Spinal cord (tissue), 4 donors: ENCODE measurements around the gene KIAA0825. TPM values are rescaled to one million over a fixed set of nuclear protein-coding genes. Genes with fewer than 3 reads are reported as not detected.

Source experiments
- polyA plus RNA-seq, 2 donors: library from polyadenylated mRNA; unstranded; fragments of 120-200 nt; gene quantifications; one replicate each; pipeline ENCODE4 v1.2.1, GENCODE V29; 2013; ENCODE audit not compliant: insufficient read length in 2 of 2
- total RNA-seq, 2 donors: library from RNA; depleted of rRNA in 1 of 2; stranded (reverse); fragments of 120-200 nt in 1 of 2; fragments of >200 nt in 1 of 2; gene quantifications; one replicate each; pipeline versions ENCODE4 v1.2.3 to v1.2.4, GENCODE V29; 2013 to 2014

Gene KIAA0825
- total and polyA plus RNA-seq, 4 donors = 2.9 to 20.9 (median 8.4) TPM

Other genes starting within 250 kb of the KIAA0825 start
- 10 to 100 TPM; 15.2 to 21.1 TPM for gene SLF1, start 65 bp upstream of the KIAA0825 start, total RNA-seq
- gene SLF1, start 65 bp upstream of the KIAA0825 start, polyA plus RNA-seq = 10 to 100 TPM; 13.9 to 15.3 TPM